ENCODE results near the gene LAMB4.

The LAMB4 gene

GRCh38 chr7:108152198-108152597 is 22.0 kb upstream of the LAMB4 start:
- no peak for DNase-seq
- H3K9me3 ChIP-seq (replicated peaks; ENCODE audit: insufficient read depth, low read length): no peaks in the 10 kb centered on the region
- no peaks in the 10 kb centered on the region for H3K79me2 ChIP-seq (ENCODE audit: low read length)
- no peak overlapping the region for H2AFZ ChIP-seq (ENCODE audit: low read length)
- H3K4me3 ChIP-seq (ENCODE audit: low read length): no peak overlapping the region
- H3K4me2 ChIP-seq (ENCODE audit: low read depth, low read length): no peak overlapping the region
- H3K9ac ChIP-seq (ENCODE audit: low read length): no peak overlapping the region
- H3F3A ChIP-seq (ENCODE audit: insufficient read depth, low read length): no peaks in the 10 kb centered on the region
- no peaks in the 10 kb centered on the region for H3K36me3 ChIP-seq (replicated peaks; ENCODE audit: insufficient read depth, low read length)
- no peaks in the 10 kb centered on the region for H3K9me2 ChIP-seq (replicated peaks; ENCODE audit: insufficient read depth, low read length)
- no peaks in the 10 kb centered on the region for H4K20me1 ChIP-seq (ENCODE audit: insufficient read depth, low read length)
- no peaks in the 10 kb centered on the region for H3K27me3 ChIP-seq (replicated peaks; ENCODE audit: insufficient read depth, low read length)
- H3K27ac ChIP-seq (ENCODE audit: low read length): no peak overlapping the region
- no peaks in the 10 kb centered on the region for H3K4me1 ChIP-seq (ENCODE audit: low read length)
- TF ChIP-seq EZH2phosphoT487 (IDR thresholded peaks at IDR 0.05; ENCODE audit: low read length): no peak
- no peak for TF ChIP-seq EZH2 (optimal IDR thresholded peaks at IDR 0.05; ENCODE audit: low read depth, low read length)
- TF ChIP-seq, protein P1, sequence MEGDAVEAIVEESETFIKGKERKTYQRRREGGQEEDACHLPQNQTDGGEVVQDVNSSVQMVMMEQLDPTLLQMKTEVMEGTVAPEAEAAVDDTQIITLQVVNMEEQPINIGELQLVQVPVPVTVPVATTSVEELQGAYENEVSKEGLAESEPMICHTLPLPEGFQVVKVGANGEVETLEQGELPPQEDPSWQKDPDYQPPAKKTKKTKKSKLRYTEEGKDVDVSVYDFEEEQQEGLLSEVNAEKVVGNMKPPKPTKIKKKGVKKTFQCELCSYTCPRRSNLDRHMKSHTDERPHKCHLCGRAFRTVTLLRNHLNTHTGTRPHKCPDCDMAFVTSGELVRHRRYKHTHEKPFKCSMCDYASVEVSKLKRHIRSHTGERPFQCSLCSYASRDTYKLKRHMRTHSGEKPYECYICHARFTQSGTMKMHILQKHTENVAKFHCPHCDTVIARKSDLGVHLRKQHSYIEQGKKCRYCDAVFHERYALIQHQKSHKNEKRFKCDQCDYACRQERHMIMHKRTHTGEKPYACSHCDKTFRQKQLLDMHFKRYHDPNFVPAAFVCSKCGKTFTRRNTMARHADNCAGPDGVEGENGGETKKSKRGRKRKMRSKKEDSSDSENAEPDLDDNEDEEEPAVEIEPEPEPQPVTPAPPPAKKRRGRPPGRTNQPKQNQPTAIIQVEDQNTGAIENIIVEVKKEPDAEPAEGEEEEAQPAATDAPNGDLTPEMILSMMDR (IDR thresholded peaks at IDR 0.05; ENCODE audit: low read length): no peak

DNA sequence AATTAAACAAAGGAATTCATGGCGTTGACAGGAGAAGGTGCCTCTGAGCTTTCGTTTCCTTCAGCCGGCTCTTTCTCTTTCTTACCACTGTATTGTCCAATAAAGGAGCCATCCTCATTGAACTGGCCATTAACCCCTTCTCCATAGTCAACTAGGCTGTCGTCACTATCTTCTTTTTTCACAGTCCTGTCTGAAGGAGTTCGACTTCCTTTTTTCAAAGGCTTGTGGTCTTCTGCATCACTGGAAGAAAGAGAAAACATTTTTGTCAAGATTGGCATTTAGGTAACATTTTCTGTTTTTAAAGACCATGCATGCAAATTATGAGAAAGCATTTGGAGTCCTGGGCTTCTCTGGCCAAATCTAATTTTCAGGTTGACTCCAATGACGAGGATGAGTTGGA is 19.7 kb upstream of the LAMB4 start:
- Histone ChIP-seq H3K27ac (ENCODE audit: low read length) (no peak overlapping the region), H3K36me3 (replicated peaks; ENCODE audit: insufficient read depth, low read length) (no peaks in the 10 kb centered on the region), H3K4me1 (ENCODE audit: low read length) (no peaks in the 10 kb centered on the region), H3F3A (ENCODE audit: insufficient read depth, low read length) (no peaks in the 10 kb centered on the region), H3K4me2 (ENCODE audit: low read depth, low read length) (no peak overlapping the region), H3K9ac (ENCODE audit: low read length) (no peak overlapping the region), H4K20me1 (ENCODE audit: insufficient read depth, low read length) (no peaks in the 10 kb centered on the region), H3K9me2 (replicated peaks; ENCODE audit: insufficient read depth, low read length) (no peaks in the 10 kb centered on the region), H3K4me3 (ENCODE audit: low read length) (no peak overlapping the region), H3K79me2 (ENCODE audit: low read length) (no peaks in the 10 kb centered on the region), H2AFZ (ENCODE audit: low read length) (no peak overlapping the region), H3K27me3 (replicated peaks; ENCODE audit: insufficient read depth, low read length) (0 out of 2 replicates have a peak, but pooled peaks cover 2% of the 10 kb centered on the region), H3K9me3 (replicated peaks; ENCODE audit: insufficient read depth, low read length) (no peaks in the 10 kb centered on the region)
- TF ChIP-seq, protein P1 (IDR thresholded peaks at IDR 0.05; ENCODE audit: low read length): no peak
- TF ChIP-seq EZH2 (optimal IDR thresholded peaks at IDR 0.05; ENCODE audit: low read depth, low read length) (no peak), EZH2phosphoT487 (IDR thresholded peaks at IDR 0.05; ENCODE audit: low read length) (no peak)
- DNase-seq: no peak

DNA sequence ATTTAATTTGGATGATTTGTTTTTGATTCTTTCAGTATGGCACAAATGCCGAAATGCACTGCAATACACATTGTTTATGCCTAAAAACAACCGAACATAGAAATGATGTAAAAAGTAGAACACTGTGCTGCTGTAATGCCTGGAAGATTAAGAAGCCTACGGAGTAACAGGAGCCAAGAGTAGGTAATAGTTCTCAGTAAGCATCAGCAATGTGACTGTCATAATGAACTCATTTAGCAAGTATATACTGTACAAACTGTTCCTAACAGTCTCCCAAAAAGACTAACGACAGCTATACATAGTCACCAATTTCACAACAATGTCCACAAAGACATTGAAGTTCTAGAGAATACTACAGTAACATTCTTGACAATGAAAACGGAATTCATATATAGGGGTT is 19.0 kb upstream of the LAMB4 start:
- H3K9ac ChIP-seq (ENCODE audit: low read length): no peak overlapping the region
- no peaks in the 10 kb centered on the region for H3K79me2 ChIP-seq (ENCODE audit: low read length)
- no peak overlapping the region for H3K4me3 ChIP-seq (ENCODE audit: low read length)
- 0 out of 2 replicates have a peak, but pooled peaks cover 7% of the 10 kb centered on the region for H3K27me3 ChIP-seq (replicated peaks; ENCODE audit: insufficient read depth, low read length)
- TF ChIP-seq EZH2phosphoT487 (IDR thresholded peaks at IDR 0.05; ENCODE audit: low read length): no peak
- TF ChIP-seq EZH2 (optimal IDR thresholded peaks at IDR 0.05; ENCODE audit: low read depth, low read length): no peak
- TF ChIP-seq, protein P1 (IDR thresholded peaks at IDR 0.05; ENCODE audit: low read length): no peak
- no peaks in the 10 kb centered on the region for H3F3A ChIP-seq (ENCODE audit: insufficient read depth, low read length)
- H3K4me2 ChIP-seq (ENCODE audit: low read depth, low read length): no peak overlapping the region
- no peak overlapping the region for H3K27ac ChIP-seq (ENCODE audit: low read length)
- no peaks in the 10 kb centered on the region for H3K9me3 ChIP-seq (replicated peaks; ENCODE audit: insufficient read depth, low read length)
- no peaks in the 10 kb centered on the region for H3K4me1 ChIP-seq (ENCODE audit: low read length)
- H3K36me3 ChIP-seq (replicated peaks; ENCODE audit: insufficient read depth, low read length): no peaks in the 10 kb centered on the region
- H3K9me2 ChIP-seq (replicated peaks; ENCODE audit: insufficient read depth, low read length): no peaks in the 10 kb centered on the region
- no peak for DNase-seq
- no peaks in the 10 kb centered on the region for H4K20me1 ChIP-seq (ENCODE audit: insufficient read depth, low read length)
- H2AFZ ChIP-seq (ENCODE audit: low read length): no peak overlapping the region
